Lung (tissue), 12 donors: ENCODE results near the gene SRXN1. TPM values are rescaled to one million over a fixed set of nuclear protein-coding genes. Genes with fewer than 3 reads are reported as not detected.

ENCODE experiments used
- ATAC-seq: fragments of 200-7000 bp; cut with Tn5 transposase; one replicate; pipeline ENCODE4 v1.9.1; 2020; ENCODE audit warnings: moderate number of reproducible peaks; ENCODE audit not compliant: insufficient read depth, low FRiP score
- DNase-seq, 3 donors: peaks; one replicate each; pipeline ENCODE4 v3.0.0-alpha.2; 2013 to 2017
- H3K27ac ChIP-seq, 2 donors: one replicate each; pipeline ENCODE4 v1.5.1; 2013; ENCODE audit warnings: mild to moderate bottlenecking in 2 of 2, moderate library complexity in 2 of 2, control low read depth in 1 of 2, inconsistent platforms in 1 of 2, low read depth in 1 of 2, low read length in 1 of 2
- H3K27me3 ChIP-seq, 3 donors: one replicate each; pipeline ENCODE4 v1.5.1; 2013; ENCODE audit warnings: low read length in 2 of 3; ENCODE audit not compliant: control insufficient read depth in 3 of 3, insufficient read depth in 3 of 3
- H3K36me3 ChIP-seq, 4 donors: one replicate each; pipeline ENCODE4 v1.5.1; 2013; ENCODE audit warnings: low read length in 4 of 4, mild to moderate bottlenecking in 1 of 4, moderate library complexity in 1 of 4; ENCODE audit not compliant: control insufficient read depth in 4 of 4, insufficient read depth in 4 of 4
- H3K4me1 ChIP-seq, 5 donors: one replicate each; pipeline ENCODE4 v1.5.1; 2013; ENCODE audit warnings: low read length in 5 of 5, mild to moderate bottlenecking in 2 of 5, moderate library complexity in 1 of 5; ENCODE audit not compliant: control insufficient read depth in 5 of 5, insufficient read depth in 5 of 5
- H3K4me3 ChIP-seq: one replicate; pipeline ENCODE4 v1.5.1; 2013; ENCODE audit warnings: mild to moderate bottlenecking, control low read depth, moderate library complexity
- H3K9ac ChIP-seq, 2 donors: one replicate each; pipeline ENCODE4 v1.5.1; 2013; ENCODE audit warnings: low read length in 2 of 2, control low read depth in 1 of 2; ENCODE audit not compliant: insufficient read depth in 1 of 2
- H3K9me3 ChIP-seq, 4 donors: one replicate each; pipeline ENCODE4 v1.5.1; 2013; ENCODE audit warnings: low read length in 3 of 4, mild to moderate bottlenecking in 1 of 4, moderate library complexity in 1 of 4; ENCODE audit not compliant: control insufficient read depth in 4 of 4, insufficient read depth in 3 of 4
- WGBS, 2 donors: extraction: QIAGEN DNeasy Blood & Tissue Kit; methylation state at CpG; one replicate each; pipeline ENCODE4 v1.1.7; 2013; 5-methylcytosine and 5-hydroxymethylcytosine counted together
- polyA plus RNA-seq, 2 donors: library from polyadenylated mRNA; stranded (reverse); fragments of 200-250 nt; gene quantifications; one replicate each; pipeline ENCODE4 v1.2.1, GENCODE V29; 2013
- total RNA-seq, 2 donors: library from RNA; depleted of rRNA in 1 of 2; stranded (reverse); fragments of >200 nt in 1 of 2; gene quantifications; one replicate each; pipeline ENCODE4 v1.2.1, GENCODE V29; 2014 to 2021
- TF ChIP-seq, protein P1 (sequence below): IDR thresholded peaks from 2 replicates; pipeline ENCODE4 v1.5.1; 2012; ENCODE audit warnings: mild to moderate bottlenecking; ENCODE audit errors: control extremely low read depth, extremely low read depth
- donor health status: control.
- donor health status: control.
- donor health status: Bipolar disorder and iron deficiency.
- donor health status: healthy.
- donor health status: DM: yes; HTN: yes; CAD: no.

The SRXN1 gene
- total and polyA plus RNA-seq, 4 donors = 6.1 to 47.4 (median 25.3) TPM

DNA sequence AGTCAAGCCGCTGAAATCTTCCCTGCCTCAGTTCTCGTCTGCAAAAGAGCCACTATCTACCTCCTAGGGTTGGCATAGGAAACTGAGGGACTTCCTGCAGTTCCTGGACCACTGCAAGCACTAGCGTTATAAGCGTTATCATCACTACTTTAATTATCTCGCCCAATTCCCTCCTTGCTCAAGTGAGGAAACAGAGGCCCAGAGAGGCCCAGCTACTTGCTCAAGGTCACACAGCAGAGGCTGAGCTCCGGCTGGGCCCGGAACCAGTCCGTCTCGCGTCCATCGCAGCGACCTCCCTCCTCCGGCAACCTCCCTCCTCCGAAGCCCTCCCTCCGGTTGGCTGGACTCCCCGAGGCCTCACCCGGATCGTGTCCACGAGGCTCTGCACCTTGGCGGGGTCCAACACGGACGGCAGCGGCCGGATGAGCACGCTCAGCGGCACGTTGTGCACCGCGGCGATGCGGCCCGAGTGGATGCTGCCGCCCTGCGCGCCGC lies 338 bp downstream of the SRXN1 start:
- Histone ChIP-seq H3K27ac (peak overlapping the region; percentile 82 to 89), H3K9ac (no peak overlapping the region), H3K4me1 (peaks cover 0 to 9% (median 5%) of the 10 kb centered on the region in 5 donors), H3K36me3 (peaks cover 5 to 18% (median 7%) of the 10 kb centered on the region in 4 donors), H3K9me3 (peaks cover 0 to 6% (median 0%) of the 10 kb centered on the region in 4 donors), H3K27me3 (peaks cover 0 to 14% (median 8%) of the 10 kb centered on the region in 3 donors), H3K4me3 (peak overlapping the region; percentile 56)
- TF ChIP-seq, protein P1, sequence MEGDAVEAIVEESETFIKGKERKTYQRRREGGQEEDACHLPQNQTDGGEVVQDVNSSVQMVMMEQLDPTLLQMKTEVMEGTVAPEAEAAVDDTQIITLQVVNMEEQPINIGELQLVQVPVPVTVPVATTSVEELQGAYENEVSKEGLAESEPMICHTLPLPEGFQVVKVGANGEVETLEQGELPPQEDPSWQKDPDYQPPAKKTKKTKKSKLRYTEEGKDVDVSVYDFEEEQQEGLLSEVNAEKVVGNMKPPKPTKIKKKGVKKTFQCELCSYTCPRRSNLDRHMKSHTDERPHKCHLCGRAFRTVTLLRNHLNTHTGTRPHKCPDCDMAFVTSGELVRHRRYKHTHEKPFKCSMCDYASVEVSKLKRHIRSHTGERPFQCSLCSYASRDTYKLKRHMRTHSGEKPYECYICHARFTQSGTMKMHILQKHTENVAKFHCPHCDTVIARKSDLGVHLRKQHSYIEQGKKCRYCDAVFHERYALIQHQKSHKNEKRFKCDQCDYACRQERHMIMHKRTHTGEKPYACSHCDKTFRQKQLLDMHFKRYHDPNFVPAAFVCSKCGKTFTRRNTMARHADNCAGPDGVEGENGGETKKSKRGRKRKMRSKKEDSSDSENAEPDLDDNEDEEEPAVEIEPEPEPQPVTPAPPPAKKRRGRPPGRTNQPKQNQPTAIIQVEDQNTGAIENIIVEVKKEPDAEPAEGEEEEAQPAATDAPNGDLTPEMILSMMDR = no peak
- ATAC-seq (no peak), DNase-seq (no peak)
- WGBS, 2 donors = 3 to 7% methylated on average over 32 to 36 of the region's 36 CpGs

DNA sequence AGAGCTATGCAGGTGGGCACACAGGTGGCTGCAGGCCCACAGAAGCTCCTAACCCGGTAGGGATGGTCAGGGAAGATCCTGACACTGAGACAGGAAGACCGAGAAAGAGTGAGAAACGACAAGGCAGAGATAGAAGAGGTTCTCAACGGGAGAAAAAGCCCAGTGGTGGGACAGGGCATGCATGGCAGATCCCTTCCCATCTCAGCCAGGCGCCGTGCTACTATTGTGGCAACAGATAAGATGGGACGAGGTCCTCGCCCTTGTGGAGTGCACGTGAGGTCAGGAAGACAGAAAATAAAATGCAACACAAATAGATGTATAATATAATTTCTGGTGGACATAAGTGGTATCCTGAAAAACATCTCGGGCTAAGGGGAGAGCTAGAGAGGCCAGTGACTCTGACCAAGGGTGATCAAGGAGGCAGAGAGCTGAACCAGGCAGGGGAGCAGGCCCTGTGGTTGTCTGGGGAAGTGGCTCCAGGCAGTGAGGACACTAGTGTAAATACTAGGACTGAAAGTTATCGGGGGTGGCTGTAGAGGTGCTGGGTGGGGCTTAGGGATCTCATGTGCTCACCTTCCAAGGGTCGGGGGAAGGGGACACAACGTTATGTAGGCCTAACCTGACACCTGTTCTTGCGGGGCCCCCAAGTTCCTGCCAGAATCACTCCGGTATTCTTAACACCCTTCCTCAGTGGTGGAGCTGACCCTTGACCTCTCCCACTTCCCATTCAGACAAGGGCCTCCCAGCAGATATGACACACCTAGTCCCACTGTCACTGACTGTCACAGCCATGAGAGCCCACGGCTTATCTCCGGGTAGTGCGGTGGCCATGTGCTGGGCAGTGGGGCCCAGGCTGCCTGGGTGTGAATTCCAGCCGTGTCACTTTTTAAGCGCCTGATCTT lies 1.0 kb downstream of the SRXN1 start:
- Histone ChIP-seq H3K27ac (peak overlapping the region; percentile 82 to 89), H3K27me3 (peaks cover 0 to 9% (median 1%) of the 10 kb centered on the region in 3 donors), H3K9ac (no peak overlapping the region), H3K36me3 (peaks cover 7 to 23% (median 9%) of the 10 kb centered on the region in 4 donors), H3K4me3 (peak overlapping the region; percentile 56), H3K4me1 (peaks cover 0 to 9% (median 5%) of the 10 kb centered on the region in 5 donors), H3K9me3 (peaks cover 0 to 9% (median 0%) of the 10 kb centered on the region in 4 donors)
- no peak for ATAC-seq
- 61 to 65% methylated on average over 20 of the region's 20 CpGs for WGBS, 2 donors
- DNase-seq = no peak
- TF ChIP-seq, protein P1 = no peak

DNA sequence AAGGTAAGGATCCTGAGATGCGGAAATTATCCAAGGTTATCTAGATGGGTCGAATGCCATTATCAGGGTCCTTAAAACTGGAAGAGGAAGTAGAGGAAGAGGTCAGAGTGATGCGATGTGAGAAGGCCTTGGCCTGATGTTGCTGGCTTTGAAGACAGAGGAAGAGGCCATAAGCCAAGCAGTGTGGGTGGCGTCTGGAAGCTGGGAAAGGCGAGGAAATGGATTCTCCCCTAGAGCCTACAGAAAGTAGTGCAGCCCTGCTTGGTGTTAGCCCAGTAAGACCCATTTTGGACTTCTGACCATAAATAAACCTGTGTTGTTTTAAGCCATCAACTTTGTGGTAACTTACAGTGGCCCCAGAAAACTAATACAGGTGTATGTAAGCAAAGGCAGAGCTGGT lies 2.0 kb downstream of the SRXN1 start:
- Histone ChIP-seq H3K9me3 (peaks cover 0 to 9% (median 0%) of the 10 kb centered on the region in 4 donors), H3K27ac (no peak overlapping the region), H3K4me3 (no peak overlapping the region), H3K4me1 (peaks cover 0 to 9% (median 5%) of the 10 kb centered on the region in 5 donors), H3K27me3 (peaks cover 0 to 4% (median 0%) of the 10 kb centered on the region in 3 donors), H3K36me3 (peaks cover 7 to 25% (median 9%) of the 10 kb centered on the region in 4 donors), H3K9ac (no peak overlapping the region)
- DNase-seq (no peak), ATAC-seq (no peak)
- TF ChIP-seq, protein P1 = no peak
- 76 to 85% methylated on average over 5 of the region's 5 CpGs for WGBS, 2 donors
